ENCODE data around the gene VTA1. TPM values are rescaled to one million over a fixed set of nuclear protein-coding genes. Genes with fewer than 3 reads are reported as not detected.
"Not testable (repeated sequence)": the region's sequence is repeated elsewhere in the genome, so short reads cannot be mapped to it uniquely, and the experiment has no call there.

Gene VTA1
- total RNA-seq, 2 experiments from 2014 or later: 43.5 to 47.4 TPM

- intact Hi-C loops (cut with micrococcal nuclease): no loop called here
- Mint-ChIP-seq H3K4me3 (no peak overlapping the region), H3K27ac (no peak overlapping the region), H3K27me3 (no peaks in the 10 kb centered on the region), H3K36me3 (peaks cover 60% of the 10 kb centered on the region), H3K4me1 (ENCODE audit: low read depth) (no peaks in the 10 kb centered on the region), H3K9me3 (peaks cover 18% of the 10 kb centered on the region)
- ChIA-PET POLR2A (no interaction called here), CTCF (no interaction called here)
- DNase-seq: no peak
Observed at GRCh38 chr6:142173980-142174379, 26.9 kb downstream of the VTA1 start.

GRCh38 chr6:142174703-142175102, 27.6 kb downstream of the VTA1 start:
- Mint-ChIP-seq H3K27ac (no peak overlapping the region), H3K4me3 (no peak overlapping the region), H3K4me1 (ENCODE audit: low read depth) (no peaks in the 10 kb centered on the region), H3K9me3 (peaks cover 18% of the 10 kb centered on the region), H3K36me3 (peaks cover 60% of the 10 kb centered on the region), H3K27me3 (no peaks in the 10 kb centered on the region)
- CTCF ChIA-PET: no interaction called here
- no peak for DNase-seq
- intact Hi-C loops (cut with micrococcal nuclease): no loop called here
- POLR2A ChIA-PET: no interaction called here

- intact Hi-C loops (cut with micrococcal nuclease): no loop called here
- H3K27me3 Mint-ChIP-seq: no peaks in the 10 kb centered on the region
- H3K36me3 Mint-ChIP-seq: peaks cover 48% of the 10 kb centered on the region
- H3K4me3 Mint-ChIP-seq: no peak overlapping the region
- peaks cover 18% of the 10 kb centered on the region for H3K9me3 Mint-ChIP-seq
- peaks cover 3% of the 10 kb centered on the region for H3K4me1 Mint-ChIP-seq (ENCODE audit: low read depth)
- POLR2A ChIA-PET: no interaction called here
- CTCF ChIA-PET: interaction anchor here (1.2 kb wide), 1 partner anchor 22 kb away, joined by 4 read pairs; no protein-coding TSS in a partner anchor
- H3K27ac Mint-ChIP-seq: no peak overlapping the region
- DNase-seq: no peak
Observed at GRCh38 chr6:142178129-142178528, 31.1 kb downstream of the VTA1 start.

DNA sequence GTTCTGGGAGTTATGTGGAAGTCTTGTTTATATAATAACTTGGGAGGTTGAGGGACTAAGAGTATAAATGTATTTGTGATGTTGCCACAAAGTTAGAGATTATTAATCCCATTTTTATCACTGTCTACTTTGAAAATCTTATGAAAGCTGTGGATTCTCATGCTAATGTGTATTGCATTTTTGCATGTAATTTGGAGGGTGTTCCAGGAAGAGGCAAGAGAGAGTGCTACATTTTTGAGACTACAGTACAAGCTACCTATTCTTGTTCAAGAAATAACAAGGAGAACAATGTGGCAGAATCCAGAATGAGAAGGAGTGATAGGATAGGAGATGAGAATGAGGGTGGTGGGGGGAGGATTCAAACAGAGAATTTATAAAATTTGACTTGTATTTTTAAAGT, 34.9 kb downstream of the VTA1 start:
- Mint-ChIP-seq H3K36me3 (peaks cover 19% of the 10 kb centered on the region), H3K9me3 (peaks cover 12% of the 10 kb centered on the region), H3K4me3 (no peak overlapping the region), H3K27ac (no peak overlapping the region), H3K27me3 (no peaks in the 10 kb centered on the region), H3K4me1 (ENCODE audit: low read depth) (peaks cover 3% of the 10 kb centered on the region)
- intact Hi-C loops (cut with micrococcal nuclease): no loop called here
- POLR2A ChIA-PET: no interaction called here
- DNase-seq: no peak
- CTCF ChIA-PET: interaction anchor here (2.4 kb wide), 1 partner anchor 26 kb away, joined by 7 read pairs; no protein-coding TSS in a partner anchor

- Mint-ChIP-seq H3K36me3 (peaks cover 5% of the 10 kb centered on the region), H3K4me3 (no peak overlapping the region), H3K4me1 (ENCODE audit: low read depth) (peaks cover 3% of the 10 kb centered on the region), H3K9me3 (peaks cover under 1% of the 10 kb centered on the region), H3K27ac (no peak overlapping the region), H3K27me3 (no peaks in the 10 kb centered on the region)
- DNase-seq: no peak
- POLR2A ChIA-PET: no interaction called here
- CTCF ChIA-PET: interaction anchor here (2.4 kb wide), 1 partner anchor 27 kb away, joined by 7 read pairs; no protein-coding TSS in a partner anchor
- intact Hi-C loops (cut with micrococcal nuclease): no loop called here
Observed at GRCh38 chr6:142183351-142183750, 36.3 kb downstream of the VTA1 start.

- intact Hi-C loops (cut with micrococcal nuclease): no loop called here
- H3K27me3 Mint-ChIP-seq: no peaks in the 10 kb centered on the region
- H3K9me3 Mint-ChIP-seq: no peaks in the 10 kb centered on the region
- POLR2A ChIA-PET: no interaction called here
- H3K36me3 Mint-ChIP-seq: peaks cover 7% of the 10 kb centered on the region
- CTCF ChIA-PET: interaction anchor here (2.4 kb wide), 1 partner anchor 28 kb away, joined by 7 read pairs; no protein-coding TSS in a partner anchor
- no peak overlapping the region for H3K27ac Mint-ChIP-seq
- no peak for DNase-seq
- peaks cover 3% of the 10 kb centered on the region for H3K4me1 Mint-ChIP-seq (ENCODE audit: low read depth)
- no peak overlapping the region for H3K4me3 Mint-ChIP-seq
Observed at GRCh38 chr6:142184307-142184706, 37.2 kb downstream of the VTA1 start.

DNA sequence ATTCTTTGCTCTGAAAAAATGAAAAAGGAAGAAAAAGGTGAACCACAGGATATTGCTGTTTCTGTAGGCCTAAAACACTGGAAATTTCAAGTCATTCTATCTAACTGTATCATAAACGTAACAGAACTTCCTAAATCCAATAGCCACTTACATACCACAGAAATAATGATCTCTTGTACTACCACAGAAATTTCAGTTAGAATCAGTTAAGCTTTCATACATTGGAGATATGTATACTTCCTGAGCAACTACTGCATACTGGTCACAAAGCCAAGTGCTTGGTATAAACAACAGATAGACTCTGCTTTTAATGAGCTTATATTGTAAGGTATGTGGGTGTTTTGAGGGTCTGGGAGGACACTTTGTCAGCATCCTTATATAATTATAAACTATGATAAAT, 38.6 kb downstream of the VTA1 start:
- CTCF ChIA-PET: no interaction called here
- Mint-ChIP-seq H3K27me3 (no peaks in the 10 kb centered on the region), H3K36me3 (peaks cover 9% of the 10 kb centered on the region), H3K4me1 (ENCODE audit: low read depth) (peaks cover 3% of the 10 kb centered on the region), H3K27ac (no peak overlapping the region), H3K4me3 (no peak overlapping the region), H3K9me3 (no peaks in the 10 kb centered on the region)
- POLR2A ChIA-PET: no interaction called here
- DNase-seq: no peak
- intact Hi-C loops (cut with micrococcal nuclease): no loop called here

DNA sequence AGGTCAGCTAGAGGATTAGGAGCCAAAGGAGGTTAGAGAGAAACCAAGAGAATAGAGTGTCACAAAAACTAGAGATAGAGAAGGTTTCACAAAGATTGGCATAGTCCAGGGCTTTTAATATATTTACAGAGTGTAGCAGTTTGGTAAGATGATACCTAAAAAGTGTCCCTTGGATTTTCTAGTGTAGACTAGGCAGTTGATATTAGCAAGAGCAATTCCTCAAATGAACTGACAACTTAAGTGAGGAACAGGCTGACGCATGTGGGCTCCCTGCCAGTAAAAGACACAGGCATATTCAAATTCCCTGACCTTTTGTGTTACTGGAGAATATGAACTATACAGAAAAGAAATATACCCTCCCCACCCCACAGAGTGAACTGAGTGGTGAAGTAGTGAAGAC, 40.1 kb downstream of the VTA1 start:
- H3K4me1 Mint-ChIP-seq (ENCODE audit: low read depth): peaks cover 3% of the 10 kb centered on the region
- H3K36me3 Mint-ChIP-seq: peaks cover 8% of the 10 kb centered on the region
- no peaks in the 10 kb centered on the region for H3K27me3 Mint-ChIP-seq
- ChIA-PET CTCF (interaction anchor here (1.0 to 2.3 kb wide), 2 partner anchors 18 to 21 kb away, joined by 3 to 8 read pairs; no protein-coding TSS in a partner anchor), POLR2A (no interaction called here)
- DNase-seq: no peak
- intact Hi-C loops (cut with micrococcal nuclease): no loop called here
- no peak overlapping the region for H3K27ac Mint-ChIP-seq
- H3K9me3 Mint-ChIP-seq: no peaks in the 10 kb centered on the region
- H3K4me3 Mint-ChIP-seq: no peak overlapping the region

GRCh38 chr6:142188341-142188740, 41.3 kb downstream of the VTA1 start:
- H3K4me1 Mint-ChIP-seq (ENCODE audit: low read depth); intact Hi-C loops (cut with micrococcal nuclease); H3K27ac Mint-ChIP-seq; H3K4me3 Mint-ChIP-seq; H3K9me3 Mint-ChIP-seq; H3K27me3 Mint-ChIP-seq; DNase-seq; H3K36me3 Mint-ChIP-seq; POLR2A ChIA-PET: not testable (repeated sequence)
- CTCF ChIA-PET: interaction anchor here (0.6 to 2.3 kb wide), 5 partner anchors 9 to 1299 kb away, joined by 3 to 8 read pairs (median 4); no protein-coding TSS in a partner anchor

- intact Hi-C loops (cut with micrococcal nuclease): no loop called here
- POLR2A ChIA-PET: no interaction called here
- peaks cover 6% of the 10 kb centered on the region for H3K36me3 Mint-ChIP-seq
- peaks cover 7% of the 10 kb centered on the region for H3K4me1 Mint-ChIP-seq (ENCODE audit: low read depth)
- no peaks in the 10 kb centered on the region for H3K9me3 Mint-ChIP-seq
- CTCF ChIA-PET: interaction anchor here (0.6 to 2.3 kb wide), 4 partner anchors 8 to 1298 kb away, joined by 3 to 8 read pairs (median 4); no protein-coding TSS in a partner anchor
- no peak overlapping the region for H3K27ac Mint-ChIP-seq
- DNase-seq: no peak
- H3K4me3 Mint-ChIP-seq: no peak overlapping the region
- no peaks in the 10 kb centered on the region for H3K27me3 Mint-ChIP-seq
Observed at GRCh38 chr6:142189057-142189456, 42.0 kb downstream of the VTA1 start.

GRCh38 chr6:142192343-142192742, 45.3 kb downstream of the VTA1 start:
- H3K27ac Mint-ChIP-seq: no peak overlapping the region
- ChIA-PET CTCF (interaction anchor here (2.5 kb wide), 1 partner anchor 16 kb away, joined by 6 read pairs; no protein-coding TSS in a partner anchor), POLR2A (no interaction called here)
- H3K36me3 Mint-ChIP-seq: peaks cover 10% of the 10 kb centered on the region
- intact Hi-C loops (cut with micrococcal nuclease): no loop called here
- peaks cover 29% of the 10 kb centered on the region for H3K4me1 Mint-ChIP-seq (ENCODE audit: low read depth)
- DNase-seq: no peak
- no peak overlapping the region for H3K4me3 Mint-ChIP-seq
- no peaks in the 10 kb centered on the region for H3K27me3 Mint-ChIP-seq
- no peaks in the 10 kb centered on the region for H3K9me3 Mint-ChIP-seq

- Mint-ChIP-seq H3K4me1 (ENCODE audit: low read depth) (peaks cover 29% of the 10 kb centered on the region), H3K27ac (no peak overlapping the region), H3K36me3 (peaks cover 14% of the 10 kb centered on the region), H3K9me3 (no peaks in the 10 kb centered on the region), H3K27me3 (no peaks in the 10 kb centered on the region), H3K4me3 (no peak overlapping the region)
- intact Hi-C loops (cut with micrococcal nuclease): no loop called here
- ChIA-PET POLR2A (no interaction called here), CTCF (no interaction called here)
- DNase-seq: no peak
Observed at GRCh38 chr6:142193621-142194020, 46.6 kb downstream of the VTA1 start.

- Mint-ChIP-seq H3K4me3 (no peak overlapping the region), H3K9me3 (no peaks in the 10 kb centered on the region), H3K4me1 (ENCODE audit: low read depth) (peaks cover 29% of the 10 kb centered on the region), H3K27ac (no peak overlapping the region), H3K36me3 (peaks cover 12% of the 10 kb centered on the region), H3K27me3 (no peaks in the 10 kb centered on the region)
- CTCF ChIA-PET: interaction anchor here (1.7 to 3.7 kb wide), 5 partner anchors 8 to 49 kb away, joined by 4 to 31 read pairs (median 8); partner anchors contain the start of genes NMBR and VTA1
- POLR2A ChIA-PET: no interaction called here
- no peak for DNase-seq
- intact Hi-C loops (cut with micrococcal nuclease): no loop called here
Observed at GRCh38 chr6:142195862-142196541, 48.9 kb downstream of the VTA1 start.

Measured in activated CD4-positive, alpha-beta memory T cell treated with anti-CD3 and anti-CD28 coated beads for 36 hours (primary cell).